HG03565 (cell line): ENCODE results near the gene KIAA1549.

Source experiments
- ATAC-seq: cut with Tn5 transposase; IDR thresholded peaks from one replicate; pipeline ENCODE4 v1.9.1; 2021; ENCODE audit warnings: mild to moderate bottlenecking, moderate library complexity; ENCODE audit not compliant: unreplicated experiment

KIAA1549 gene

DNA sequence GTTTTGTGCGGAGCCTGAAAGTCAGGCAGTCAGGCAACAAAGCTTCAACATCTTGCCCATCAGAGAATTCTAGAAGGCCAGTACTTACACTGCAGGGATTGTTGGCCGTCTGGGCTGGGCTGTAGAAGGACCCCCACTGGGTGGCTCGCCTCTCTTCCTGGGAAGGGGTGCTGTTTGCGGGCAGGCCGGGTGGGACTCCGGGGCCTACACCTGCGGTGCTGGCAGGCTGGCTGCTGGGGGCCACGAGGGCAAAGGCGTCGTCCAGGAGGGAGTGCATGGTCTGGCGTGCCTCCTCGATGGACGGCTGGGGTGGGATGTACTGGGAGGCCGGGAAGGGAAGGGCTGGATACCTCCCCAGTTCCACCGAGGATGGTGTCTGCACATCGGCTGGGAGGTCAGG, 120.1 kb downstream of the KIAA1549 start:
- ATAC-seq: no peak

DNA sequence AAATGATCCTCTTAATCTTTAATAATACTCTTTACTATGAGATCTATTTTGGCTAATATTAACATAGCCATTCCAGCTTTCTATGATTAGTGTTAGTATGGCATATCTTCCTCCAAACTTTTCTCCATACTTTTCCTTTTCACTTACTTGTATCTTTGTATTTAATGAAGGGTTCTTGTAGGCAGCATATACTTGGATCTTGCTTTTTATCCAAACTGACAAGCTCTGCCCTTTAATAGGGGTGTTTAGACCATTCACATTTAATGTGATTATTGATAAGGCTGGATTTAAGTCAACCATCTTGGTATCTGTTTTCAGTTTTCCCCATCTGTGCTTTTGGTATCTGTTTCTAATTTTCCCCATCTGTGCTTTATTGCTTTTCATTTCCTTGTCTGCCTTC, 123.5 kb downstream of the KIAA1549 start:
- ATAC-seq: no peak

DNA sequence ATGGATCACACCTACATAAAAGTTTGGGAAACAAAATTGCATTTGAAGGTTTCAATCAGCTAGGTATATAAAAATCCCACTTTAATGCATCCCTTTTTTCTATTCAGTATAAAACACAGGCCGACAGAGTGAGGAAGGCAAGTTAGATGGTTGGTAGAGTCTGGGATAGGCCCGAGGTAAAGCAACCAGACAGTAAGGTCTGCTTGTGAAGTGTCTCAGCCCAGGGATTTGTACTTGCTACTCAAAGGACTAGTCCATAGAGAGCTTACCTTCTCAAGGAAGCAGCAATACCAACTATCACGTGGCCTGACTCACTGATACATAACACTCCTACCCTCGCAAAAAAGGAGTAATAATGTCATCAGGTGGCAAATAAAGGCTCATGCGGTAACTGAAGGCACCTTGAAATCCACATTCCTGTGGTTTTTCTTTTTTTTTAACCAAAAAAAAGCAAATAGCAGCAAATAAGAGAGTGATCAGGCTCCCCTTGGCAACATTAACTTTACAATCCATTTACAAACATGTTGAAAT, 127.0 kb downstream of the KIAA1549 start:
- ATAC-seq: no peak

DNA sequence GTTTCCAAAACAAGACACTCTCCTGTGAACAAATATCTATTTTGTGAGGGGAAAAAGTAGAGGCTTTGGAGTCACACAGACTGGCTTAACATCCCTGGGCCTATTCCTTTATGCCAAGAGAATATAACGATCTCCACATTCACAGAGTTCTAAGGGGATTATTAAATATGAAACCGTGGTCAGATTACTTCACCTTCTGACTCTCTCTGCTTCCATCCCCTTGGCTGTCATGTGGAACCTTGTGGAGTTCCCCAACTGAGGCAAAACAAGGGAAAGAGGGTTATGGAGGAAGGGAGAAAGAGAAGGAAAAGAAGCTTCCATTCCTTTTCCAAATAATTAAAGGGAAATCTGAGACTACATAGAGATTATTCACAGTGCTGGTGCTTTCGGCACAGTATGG, 127.7 kb downstream of the KIAA1549 start:
- ATAC-seq: no peak

DNA sequence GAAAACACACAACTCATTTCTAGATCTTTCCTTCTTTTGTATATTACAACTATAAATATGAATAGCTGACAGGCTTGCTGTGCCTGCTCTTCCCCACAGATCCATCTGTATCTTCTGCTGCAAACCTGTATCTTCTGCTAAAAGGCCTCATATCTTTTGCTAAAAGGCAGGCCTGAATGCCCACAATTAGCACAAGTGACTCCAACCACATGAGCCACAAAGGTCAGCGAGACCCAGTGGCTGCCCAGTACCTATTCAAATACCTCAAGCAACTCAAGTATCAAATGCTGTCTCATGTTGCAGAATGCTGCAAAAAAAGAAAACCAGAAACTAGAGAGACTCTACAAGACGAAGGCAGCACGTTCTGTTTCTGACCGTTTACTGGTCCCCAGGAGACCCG, 128.7 kb downstream of the KIAA1549 start:
- ATAC-seq: no peak

DNA sequence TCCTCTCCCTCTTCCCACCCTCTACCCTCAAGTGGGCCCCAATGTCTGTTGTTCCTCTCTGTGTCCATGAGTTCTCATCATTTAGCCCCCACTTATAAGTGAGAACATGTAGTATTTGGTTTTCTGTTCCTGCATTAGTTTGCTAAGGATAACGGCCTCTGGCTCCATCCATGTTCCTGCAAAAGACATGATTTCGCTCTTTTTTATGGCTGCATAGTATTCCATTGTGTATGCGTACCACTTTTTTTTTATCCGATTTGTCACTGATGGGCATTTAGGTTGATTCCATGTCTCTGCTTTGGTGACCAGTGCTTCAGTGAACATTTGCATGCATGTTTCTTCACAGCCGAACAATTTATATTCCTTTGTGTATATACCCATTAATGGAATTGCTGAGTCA, 131.5 kb downstream of the KIAA1549 start:
- ATAC-seq: no peak

DNA sequence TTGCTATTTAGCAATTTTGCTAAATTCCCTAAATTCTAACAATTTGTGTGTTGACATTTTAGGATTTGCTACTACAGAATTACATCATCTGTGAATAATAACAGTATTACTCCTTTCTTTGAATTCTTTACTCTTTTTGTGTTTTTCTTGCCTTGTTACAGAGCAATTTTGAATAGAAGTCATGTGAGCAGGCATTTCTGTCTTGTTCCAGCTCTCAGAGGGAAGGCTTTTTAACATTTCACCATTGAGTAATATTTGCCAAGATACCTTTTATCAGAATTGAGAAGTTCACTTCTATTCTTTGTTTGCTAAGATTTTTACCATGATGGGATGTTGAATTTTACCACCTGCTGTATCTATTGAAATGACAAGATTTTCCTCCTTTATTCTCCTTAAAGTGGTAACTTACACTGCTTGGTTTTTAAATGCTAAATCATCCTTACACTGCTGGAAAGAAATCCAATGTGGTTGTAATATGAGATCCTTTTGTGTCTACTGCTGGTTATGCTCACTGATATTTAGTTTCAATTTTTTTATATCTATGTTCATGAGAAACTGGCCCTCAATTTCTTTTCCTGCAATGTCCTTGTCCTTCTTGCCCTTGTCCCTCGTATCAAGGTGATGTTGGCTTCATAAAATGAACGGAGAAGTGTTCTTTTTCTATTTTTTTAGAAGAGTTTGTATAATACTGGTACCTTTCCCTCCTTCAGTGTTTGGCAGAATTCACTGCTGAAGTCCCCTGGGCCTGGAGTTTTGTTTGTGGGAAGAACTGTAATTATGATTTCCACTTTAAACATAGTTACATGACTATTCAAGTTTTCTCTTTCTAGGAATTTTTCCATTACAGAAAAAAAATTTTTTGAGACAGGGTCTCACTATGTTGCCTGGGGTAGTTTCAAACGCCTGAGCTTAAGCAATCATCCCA, 132.9 kb downstream of the KIAA1549 start:
- ATAC-seq: no peak

DNA sequence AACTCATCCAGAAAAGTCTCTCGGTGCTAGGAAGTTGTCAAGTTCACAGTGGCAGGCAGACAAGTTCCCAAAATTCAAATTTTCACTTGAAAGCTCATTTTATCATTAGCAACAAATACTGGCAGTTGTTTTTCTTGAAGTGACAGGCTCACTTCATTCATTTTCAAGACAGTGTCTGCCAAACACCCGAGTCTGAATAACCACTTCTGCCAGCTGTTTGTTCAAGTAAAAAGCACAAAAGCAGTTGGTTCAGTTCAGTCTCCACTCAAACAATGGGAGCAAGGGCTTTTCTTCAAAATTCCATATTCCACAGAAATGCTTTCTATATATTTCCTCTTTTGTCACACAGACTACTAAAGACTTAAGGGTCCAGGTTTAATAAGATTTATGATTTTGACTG, 135.5 kb downstream of the KIAA1549 start:
- ATAC-seq: no peak

DNA sequence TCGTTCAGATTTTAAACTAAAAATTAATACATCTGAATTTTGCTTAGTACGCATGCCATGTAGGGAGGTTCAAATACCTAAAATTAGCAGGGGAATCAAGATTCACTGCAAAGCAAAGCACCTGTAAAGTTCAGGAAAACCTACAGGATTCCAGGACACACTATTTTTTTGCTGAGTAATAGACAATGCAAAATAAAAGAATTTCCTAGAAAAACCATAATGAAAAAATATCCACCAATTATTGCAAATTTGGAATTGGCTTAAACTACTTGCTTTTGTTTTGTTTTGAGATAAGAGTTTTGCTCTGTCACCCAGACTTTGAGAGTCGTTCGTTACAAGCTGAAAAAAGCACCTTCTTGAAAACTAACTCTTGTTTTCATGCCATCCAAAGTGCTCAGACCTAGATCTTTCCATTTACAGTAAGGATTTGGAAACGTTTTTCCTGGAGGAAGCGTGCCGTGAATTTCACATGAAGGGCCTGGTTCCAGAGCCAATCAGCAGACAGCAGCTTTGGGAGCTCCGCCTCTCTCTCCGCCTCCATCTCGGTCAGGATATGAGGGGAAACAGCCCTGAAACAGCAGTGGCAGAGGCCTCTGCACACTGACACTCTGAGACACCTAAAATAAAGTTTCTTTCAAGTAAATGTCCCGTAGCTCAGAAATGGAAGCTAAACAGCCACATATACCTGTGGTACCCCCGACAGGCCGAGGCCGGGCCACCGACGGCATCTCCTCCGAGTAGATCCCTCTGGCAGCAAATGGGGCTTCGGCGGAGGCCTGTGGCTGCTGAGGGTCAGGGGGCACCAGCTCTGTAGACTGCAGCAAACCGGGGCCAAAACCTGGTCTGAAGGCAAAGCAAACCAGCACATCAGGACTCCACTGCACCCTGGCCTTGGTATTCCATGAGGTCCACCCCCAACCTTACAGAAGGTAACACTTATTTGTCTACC, 137.3 kb downstream of the KIAA1549 start:
- ATAC-seq: no peak

DNA sequence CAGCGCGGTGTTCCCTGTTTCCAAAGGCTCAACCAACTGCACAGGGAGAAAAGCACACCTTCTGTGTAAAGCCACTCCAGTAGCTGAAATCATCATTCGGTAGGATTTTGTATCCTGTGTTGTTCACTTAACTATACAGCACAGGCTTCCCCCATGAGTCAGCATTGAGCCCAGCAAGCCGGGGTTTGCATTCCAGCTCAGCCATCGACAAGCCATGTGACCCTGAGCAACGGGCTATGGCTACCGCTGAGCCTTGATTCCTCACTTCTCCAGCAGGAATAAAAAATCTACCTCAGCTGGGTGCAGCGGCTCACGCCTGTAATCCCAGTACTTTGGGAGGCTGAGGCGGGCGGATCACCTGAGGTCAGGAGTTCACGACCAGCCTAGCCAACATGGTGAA, 139.1 kb downstream of the KIAA1549 start:
- ATAC-seq: no peak

DNA sequence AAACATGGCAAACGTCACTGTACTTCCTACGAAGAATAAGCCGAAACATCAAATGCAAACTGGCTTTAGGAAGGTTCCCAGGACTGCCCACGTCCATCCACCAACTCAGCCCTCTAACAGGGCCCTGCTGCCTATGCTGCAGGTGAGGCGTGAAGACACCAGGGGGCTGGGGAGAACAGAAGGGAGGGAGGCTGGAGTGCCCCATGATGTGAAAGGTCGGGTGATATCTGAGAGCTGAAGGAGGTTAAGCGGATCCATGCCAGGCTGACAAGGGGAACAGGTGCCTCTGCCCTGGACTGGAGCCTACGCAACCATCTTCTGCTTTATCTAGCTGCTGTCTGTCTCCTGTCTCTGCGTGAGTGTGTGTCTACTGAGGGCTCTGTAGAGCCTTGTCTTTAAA, 143.0 kb downstream of the KIAA1549 start:
- no peak for ATAC-seq

DNA sequence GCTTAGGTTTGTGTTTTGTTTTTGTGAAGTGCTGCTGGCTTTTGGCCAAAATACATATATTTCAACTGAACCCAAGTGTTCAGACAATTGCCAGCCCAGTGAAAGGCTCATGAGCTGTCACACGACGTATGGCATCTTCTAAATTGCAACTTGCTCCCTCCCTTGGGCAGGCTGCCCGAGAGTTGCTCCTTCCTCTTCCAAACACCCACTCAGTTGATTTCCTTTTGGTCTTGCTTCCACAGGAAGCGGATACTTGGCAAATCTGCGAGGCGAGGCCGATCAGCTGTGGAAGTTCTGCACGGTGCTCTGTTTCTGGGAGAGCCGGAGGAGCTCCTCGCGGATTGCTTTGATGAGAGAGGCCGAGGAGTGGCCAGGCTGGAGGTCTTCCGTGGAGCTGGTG, 143.6 kb downstream of the KIAA1549 start:
- ATAC-seq: no peak

DNA sequence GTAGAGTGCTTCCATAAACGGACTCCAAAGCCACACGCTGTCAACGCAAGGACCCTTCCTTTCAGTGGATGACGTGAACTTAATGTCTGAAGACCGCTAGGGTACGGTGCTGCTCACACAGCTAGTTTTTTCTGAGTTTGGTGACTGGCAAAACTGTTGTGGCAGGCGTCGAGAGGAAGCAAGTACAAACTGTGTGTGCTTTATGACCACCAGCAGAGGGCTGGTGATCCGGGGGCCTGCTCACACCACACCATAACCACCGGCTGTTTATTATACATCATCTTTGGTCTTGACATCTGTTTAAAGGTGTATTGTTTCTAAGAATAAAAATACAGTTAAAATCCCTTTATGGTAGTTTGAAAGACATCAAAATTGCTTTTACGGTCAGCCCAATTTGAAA, 146.1 kb downstream of the KIAA1549 start:
- ATAC-seq: no peak

DNA sequence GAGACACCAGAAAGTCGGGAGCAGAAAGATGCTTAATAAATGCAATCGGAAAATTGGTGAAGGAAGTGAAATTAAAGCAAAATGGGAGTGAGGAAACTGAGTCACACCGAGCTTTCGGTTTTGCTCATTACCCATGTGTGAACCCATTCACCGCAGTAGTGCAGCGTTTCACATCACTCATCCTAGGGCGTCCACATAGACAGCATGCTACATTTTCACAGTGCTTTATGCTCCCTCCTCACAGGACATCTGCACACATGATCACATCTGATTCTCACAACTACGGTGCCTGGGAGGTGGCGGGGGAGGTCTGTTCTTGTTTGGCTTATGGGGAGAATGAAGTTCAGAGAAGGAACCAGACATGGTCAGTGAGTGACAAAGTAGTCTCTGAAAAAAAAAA, 146.6 kb downstream of the KIAA1549 start:
- no peak for ATAC-seq

DNA sequence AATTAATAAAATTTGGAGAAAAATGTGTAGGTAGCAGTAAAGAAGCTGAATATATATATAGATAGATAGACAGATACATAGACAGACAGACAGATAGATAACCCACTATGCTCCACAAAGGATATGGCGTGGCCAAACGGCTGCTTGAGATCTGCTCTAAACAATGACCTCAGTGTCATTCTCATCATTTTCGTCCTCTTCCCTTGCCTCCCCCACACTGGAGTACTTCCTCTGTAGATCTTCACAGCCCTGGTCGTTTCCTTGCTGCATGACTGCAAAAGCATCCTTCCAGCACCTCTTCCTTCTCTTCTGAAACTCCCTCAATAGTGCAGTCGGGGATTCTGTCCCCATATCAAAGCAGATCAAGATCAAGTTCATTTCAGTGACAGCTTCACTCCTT, 147.6 kb downstream of the KIAA1549 start:
- ATAC-seq: no peak

DNA sequence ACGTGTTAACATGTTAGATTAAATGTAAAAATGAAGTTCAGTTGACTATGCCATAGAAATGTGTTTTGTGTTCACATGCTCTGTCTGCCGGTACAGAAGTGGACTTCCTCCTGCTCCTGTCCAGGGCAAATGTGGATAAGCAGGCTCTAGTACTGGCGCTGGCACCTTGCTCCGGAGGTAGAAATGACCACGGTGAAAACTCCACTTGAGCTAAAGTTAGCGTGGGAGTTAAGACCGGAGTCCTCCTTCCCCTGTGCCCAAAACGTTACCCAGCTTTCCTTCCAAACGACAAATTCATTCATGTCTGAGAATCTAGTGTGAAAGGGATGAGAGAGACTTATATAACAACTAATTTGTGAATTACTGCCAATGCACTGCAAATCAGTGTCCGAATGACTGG, 148.2 kb downstream of the KIAA1549 start:
- no peak for ATAC-seq

DNA sequence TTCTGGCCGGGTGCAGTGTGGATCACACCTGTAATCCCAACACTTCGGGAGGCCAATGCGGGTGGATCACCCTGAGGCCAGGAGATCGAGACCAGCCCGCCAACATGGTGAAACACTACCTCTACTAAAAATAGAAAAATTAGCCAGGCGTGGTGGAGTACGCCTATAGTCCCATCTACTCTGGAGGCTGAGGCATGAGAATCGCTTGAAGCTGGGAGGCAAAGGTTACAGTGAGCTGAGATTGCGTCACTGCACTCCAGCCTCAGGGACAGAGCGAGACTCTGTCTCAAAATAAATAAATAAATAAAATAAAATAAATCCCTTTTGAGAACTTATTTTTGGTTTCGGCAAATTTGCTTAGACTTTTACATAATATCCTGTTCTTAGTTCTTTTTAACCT, 151.9 kb downstream of the KIAA1549 start:
- ATAC-seq: no peak

DNA sequence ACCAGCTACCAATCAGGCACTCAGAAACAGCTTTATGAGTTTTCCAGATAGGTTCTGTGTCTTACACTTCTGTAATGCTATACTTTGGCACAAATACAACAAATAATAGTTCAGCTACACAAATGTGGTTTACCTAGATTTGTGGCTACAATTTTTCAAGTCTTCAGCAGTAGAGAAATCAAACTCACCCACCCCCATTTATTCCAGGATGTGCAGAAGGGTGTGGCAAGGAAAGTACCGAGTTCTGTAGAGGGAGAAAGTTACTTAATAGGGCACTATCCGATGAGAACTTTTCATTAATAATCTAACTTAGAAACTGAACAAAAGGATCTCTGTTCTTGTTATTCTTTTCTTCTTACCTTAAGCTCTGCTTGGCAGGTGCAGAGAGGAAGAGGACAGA, 152.9 kb downstream of the KIAA1549 start:
- no peak for ATAC-seq

DNA sequence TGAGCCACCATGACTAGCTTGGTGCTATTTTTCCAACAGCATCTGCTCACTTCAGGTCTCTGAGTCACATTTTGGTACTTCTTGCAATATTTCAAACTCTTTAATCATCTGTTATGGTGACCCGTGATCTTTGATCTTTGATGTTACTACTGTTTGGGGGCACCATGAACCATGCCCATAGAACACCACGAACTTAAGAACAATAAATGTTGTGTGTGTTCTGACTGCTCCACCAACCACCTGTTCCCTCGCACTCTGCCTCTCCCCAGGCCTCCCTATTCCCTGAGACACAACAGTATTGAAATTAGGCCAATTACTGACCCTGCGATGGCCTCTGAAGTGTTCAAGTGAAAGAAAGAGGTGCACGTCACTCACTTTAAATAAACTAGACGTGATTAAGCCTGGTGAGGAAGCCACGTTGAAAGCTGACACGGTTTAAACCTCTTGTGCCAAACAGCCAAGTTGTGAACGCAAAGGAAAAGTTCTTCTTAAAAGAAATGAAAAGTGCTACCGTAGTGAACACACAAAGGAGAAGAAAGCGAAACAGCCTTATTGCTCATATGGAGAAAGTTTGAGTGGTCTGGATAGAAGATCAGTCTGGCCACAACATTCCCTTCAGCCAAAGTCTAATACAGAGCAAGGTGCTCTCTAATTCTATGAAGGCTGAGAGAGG, 156.0 kb downstream of the KIAA1549 start:
- no peak for ATAC-seq

DNA sequence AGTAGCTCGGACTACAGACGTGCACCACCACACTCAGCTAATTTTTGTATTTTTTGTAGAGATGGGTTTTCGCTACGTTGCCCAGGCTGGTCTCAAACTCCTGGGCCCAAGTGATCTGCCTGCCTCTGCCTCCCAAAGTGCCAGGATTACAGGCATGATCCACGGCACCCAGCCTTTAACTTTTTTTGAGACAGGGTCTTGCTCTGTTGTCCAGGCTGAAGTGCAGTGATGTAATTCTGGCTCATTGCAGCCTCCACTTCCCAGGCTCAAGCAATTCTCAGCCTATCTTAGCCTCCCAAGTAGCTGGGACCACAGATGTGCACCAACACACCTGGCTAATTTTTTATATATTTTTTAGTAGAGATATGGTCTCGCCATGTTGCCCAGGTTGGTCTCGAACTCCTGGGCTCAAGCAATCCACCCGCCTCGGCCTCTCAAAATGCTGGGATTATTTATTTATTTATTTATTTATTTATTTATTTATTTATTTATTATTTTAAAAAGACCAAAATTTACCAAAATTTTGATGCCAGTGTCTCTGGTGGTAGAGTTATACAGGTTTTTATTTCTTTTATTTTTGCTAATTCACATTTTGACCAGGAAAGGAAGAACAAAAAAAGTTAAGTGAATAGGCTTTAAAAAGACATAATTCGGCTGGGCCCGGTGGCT, 158.2 kb downstream of the KIAA1549 start:
- ATAC-seq: no peak
